Tibial artery (tissue), 4 donors: ENCODE data around the gene AK4.

ENCODE experiments used
- DNase-seq, 2 donors: peaks; one replicate each; pipeline ENCODE4 v3.0.0-alpha.2; 2019
- H3K27ac ChIP-seq, 2 donors: fragments of 200-600 bp; sonication (generic) in 1 of 2; 1 replicate in 1 of 2; 2 replicates in 1 of 2; pipeline ENCODE4 v1.5.1; 2018 to 2019; ENCODE audit warnings: mild to moderate bottlenecking in 1 of 2
- H3K27me3 ChIP-seq, 2 donors: fragments of 200-600 bp; sonication (generic) in 1 of 2; one replicate each; pipeline versions ENCODE4 v1.5.1 to v1.6.0; 2016 to 2019
- H3K36me3 ChIP-seq, 3 donors: fragments of 200-600 bp; sonication (generic) in 2 of 3; one replicate each; pipeline ENCODE4 v1.5.1; 2016 to 2019; ENCODE audit warnings: mild to moderate bottlenecking in 2 of 3
- H3K4me1 ChIP-seq, 4 donors: fragments of 200-600 bp; sonication (generic) in 2 of 4; 1 replicate in 3 of 4; 2 replicates in 1 of 4; pipeline ENCODE4 v1.5.1; 2016 to 2019
- H3K4me3 ChIP-seq, 2 donors: fragments of 200-600 bp; sonication (generic) in 1 of 2; 1 replicate in 1 of 2; 2 replicates in 1 of 2; pipeline ENCODE4 v1.5.1; 2018 to 2019; ENCODE audit warnings: mild to moderate bottlenecking in 2 of 2
- H3K9me3 ChIP-seq, 3 donors: fragments of 200-600 bp; sonication (generic) in 1 of 3; one replicate each; pipeline ENCODE4 v1.5.1; 2016 to 2019
- intact Hi-C: fragments of 100-400 bp; cut with DNase I; formaldehyde crosslinking; loops from one replicate; pipeline ENCODE4 v1.15.0; 2023; ENCODE audit warnings: low total_unique reads
- TF ChIP-seq, protein P1 (sequence below), 2 experiments: fragments of 200-600 bp in 1 of 2; fragments of 450-650 bp in 1 of 2; IDR thresholded peaks; one replicate each; pipeline ENCODE4 v1.5.1; 2017 to 2019; ENCODE audit warnings: antibody characterized with exemption in 2 of 2, mild to moderate bottlenecking in 1 of 2, moderate library complexity in 1 of 2

The AK4 gene

DNA sequence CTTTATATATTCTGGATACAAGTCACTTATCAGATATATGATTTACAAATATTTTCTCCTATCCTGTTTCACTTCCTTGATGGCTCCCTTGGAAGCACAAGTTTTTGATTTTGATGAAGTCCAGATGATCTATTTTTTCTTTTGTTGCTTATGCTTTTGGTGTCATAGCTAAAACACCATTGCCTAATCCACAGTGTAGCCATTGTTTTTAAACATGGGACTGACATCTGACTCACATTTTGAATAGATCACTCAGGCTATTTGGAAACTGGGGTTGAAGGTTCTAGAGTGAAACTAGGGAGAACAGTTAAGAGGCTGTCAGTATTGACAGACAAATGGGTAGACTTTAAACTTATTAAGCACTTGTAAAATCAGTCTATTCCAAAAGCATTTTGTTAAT, 16.6 kb downstream of the AK4 start:
- no peaks in the 10 kb centered on the region for H3K36me3 ChIP-seq
- no peak overlapping the region for H3K4me3 ChIP-seq
- no peaks in the 10 kb centered on the region for H3K9me3 ChIP-seq
- H3K27ac ChIP-seq: no peak overlapping the region
- intact Hi-C loops: no loop called here
- H3K27me3 ChIP-seq: no peaks in the 10 kb centered on the region
- DNase-seq: no peak
- peaks cover 0 to 38% (median 8%) of the 10 kb centered on the region in 4 donors for H3K4me1 ChIP-seq
- TF ChIP-seq, protein P1, sequence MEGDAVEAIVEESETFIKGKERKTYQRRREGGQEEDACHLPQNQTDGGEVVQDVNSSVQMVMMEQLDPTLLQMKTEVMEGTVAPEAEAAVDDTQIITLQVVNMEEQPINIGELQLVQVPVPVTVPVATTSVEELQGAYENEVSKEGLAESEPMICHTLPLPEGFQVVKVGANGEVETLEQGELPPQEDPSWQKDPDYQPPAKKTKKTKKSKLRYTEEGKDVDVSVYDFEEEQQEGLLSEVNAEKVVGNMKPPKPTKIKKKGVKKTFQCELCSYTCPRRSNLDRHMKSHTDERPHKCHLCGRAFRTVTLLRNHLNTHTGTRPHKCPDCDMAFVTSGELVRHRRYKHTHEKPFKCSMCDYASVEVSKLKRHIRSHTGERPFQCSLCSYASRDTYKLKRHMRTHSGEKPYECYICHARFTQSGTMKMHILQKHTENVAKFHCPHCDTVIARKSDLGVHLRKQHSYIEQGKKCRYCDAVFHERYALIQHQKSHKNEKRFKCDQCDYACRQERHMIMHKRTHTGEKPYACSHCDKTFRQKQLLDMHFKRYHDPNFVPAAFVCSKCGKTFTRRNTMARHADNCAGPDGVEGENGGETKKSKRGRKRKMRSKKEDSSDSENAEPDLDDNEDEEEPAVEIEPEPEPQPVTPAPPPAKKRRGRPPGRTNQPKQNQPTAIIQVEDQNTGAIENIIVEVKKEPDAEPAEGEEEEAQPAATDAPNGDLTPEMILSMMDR (IDR thresholded peaks at IDR 0.05): no peak

DNA sequence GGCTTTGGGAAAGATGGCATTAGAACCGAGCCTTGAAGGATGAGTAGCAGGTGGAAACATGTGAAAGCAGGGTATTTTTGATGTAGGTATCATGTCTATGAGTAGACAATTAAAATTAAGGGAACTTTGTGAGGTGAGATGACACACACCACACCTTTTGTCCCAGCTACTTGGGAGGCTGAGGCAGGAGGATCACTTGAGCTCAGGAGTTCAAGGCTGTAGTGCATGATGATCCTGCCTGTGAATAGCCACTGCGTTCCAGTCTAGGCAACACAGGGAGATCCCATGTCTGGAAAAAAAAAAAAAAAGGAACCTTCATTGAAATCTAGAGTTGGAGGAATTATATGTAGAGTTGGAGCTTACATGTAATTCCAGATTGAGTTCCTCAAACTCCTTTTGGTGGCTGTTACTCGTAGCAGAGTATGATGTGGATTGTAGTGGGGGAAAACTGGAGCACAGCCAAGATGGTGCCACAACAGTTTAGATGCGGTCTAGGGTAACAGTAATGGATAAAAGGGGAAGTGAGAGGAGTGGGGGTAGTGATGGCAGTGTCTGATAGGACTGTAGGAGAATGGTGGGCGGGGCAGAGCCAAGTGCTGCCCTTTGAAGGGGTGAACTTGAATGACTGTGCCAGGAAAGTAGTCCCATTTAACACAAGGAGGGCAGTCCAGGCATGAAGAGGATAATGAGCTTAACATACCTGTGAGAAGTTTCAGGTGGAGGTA, 17.4 kb downstream of the AK4 start:
- H3K36me3 ChIP-seq: no peaks in the 10 kb centered on the region
- TF ChIP-seq, protein P1 (IDR thresholded peaks at IDR 0.05): no peak
- H3K9me3 ChIP-seq: no peaks in the 10 kb centered on the region
- no peaks in the 10 kb centered on the region for H3K27me3 ChIP-seq
- DNase-seq: no peak
- H3K4me3 ChIP-seq: no peak overlapping the region
- H3K27ac ChIP-seq: no peak overlapping the region
- H3K4me1 ChIP-seq: peaks cover 0 to 46% (median 13%) of the 10 kb centered on the region in 4 donors
- intact Hi-C loops: no loop called here

DNA sequence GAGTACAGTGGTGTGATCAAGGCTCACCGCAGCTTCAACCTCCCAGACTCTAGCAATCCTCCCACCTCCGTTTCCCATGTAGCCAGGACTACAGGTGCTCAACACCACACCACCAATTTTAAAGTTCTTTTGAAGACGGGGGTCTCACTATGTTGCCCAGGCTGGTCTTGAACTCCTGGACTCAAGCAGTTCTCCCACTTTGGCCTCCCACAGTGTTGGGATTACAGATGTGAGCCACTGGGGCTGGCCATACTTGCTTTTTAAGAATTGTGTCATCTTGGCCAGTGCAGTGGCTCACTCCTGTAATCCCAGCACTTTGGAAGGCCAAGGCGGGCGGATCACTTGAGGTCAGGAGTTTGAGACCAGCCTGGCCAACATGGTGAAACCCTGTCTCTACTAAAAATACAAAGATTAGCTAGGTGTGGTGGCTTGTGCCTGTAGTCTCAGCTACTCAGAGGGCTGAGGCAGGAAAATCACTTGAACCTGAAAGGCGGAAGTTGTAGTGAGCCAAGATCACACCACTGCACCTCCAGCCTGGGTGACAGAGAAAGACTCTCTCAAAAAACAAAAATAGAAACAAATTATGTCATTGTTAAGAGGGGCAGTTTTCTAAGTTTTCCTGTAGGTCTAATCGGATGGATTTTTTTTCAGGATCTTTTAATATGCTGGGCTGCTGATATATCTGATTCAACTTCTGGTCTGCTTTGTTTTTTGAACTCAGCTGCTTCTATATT, 18.7 kb downstream of the AK4 start:
- TF ChIP-seq, protein P1 (IDR thresholded peaks at IDR 0.05): no peak
- Histone ChIP-seq H3K27me3 (no peaks in the 10 kb centered on the region), H3K36me3 (no peaks in the 10 kb centered on the region), H3K4me3 (no peak overlapping the region), H3K4me1 (peaks cover 0 to 54% (median 16%) of the 10 kb centered on the region in 4 donors), H3K9me3 (no peaks in the 10 kb centered on the region), H3K27ac (no peak overlapping the region)
- no peak for DNase-seq
- intact Hi-C loops: no loop called here

- Histone ChIP-seq H3K9me3 (no peaks in the 10 kb centered on the region), H3K4me3 (no peak overlapping the region), H3K27me3 (no peaks in the 10 kb centered on the region), H3K27ac (no peak overlapping the region), H3K36me3 (no peaks in the 10 kb centered on the region), H3K4me1 (peaks cover 0 to 54% (median 16%) of the 10 kb centered on the region in 4 donors)
- TF ChIP-seq, protein P1 (IDR thresholded peaks at IDR 0.05): no peak
- DNase-seq: no peak
- intact Hi-C loops: no loop called here
Measured at GRCh38 chr1:65167586-65168242, 19.7 kb downstream of the AK4 start.

GRCh38 chr1:65168867-65169266, 20.9 kb downstream of the AK4 start:
- Histone ChIP-seq H3K36me3 (no peaks in the 10 kb centered on the region), H3K27me3 (no peaks in the 10 kb centered on the region), H3K4me3 (no peak overlapping the region), H3K27ac (peak overlapping the region; percentile 16 to 75), H3K9me3 (no peaks in the 10 kb centered on the region), H3K4me1 (peaks cover 0 to 55% (median 16%) of the 10 kb centered on the region in 4 donors)
- no peak for DNase-seq
- intact Hi-C loops: no loop called here
- TF ChIP-seq, protein P1 (IDR thresholded peaks at IDR 0.05): no peak
